ENCODE measurements around the gene TAS2R46.
"Not testable (repeated sequence)": the region's sequence is repeated elsewhere in the genome, so short reads cannot be mapped to it uniquely, and the experiment has no call there.

The TAS2R46 gene

DNA sequence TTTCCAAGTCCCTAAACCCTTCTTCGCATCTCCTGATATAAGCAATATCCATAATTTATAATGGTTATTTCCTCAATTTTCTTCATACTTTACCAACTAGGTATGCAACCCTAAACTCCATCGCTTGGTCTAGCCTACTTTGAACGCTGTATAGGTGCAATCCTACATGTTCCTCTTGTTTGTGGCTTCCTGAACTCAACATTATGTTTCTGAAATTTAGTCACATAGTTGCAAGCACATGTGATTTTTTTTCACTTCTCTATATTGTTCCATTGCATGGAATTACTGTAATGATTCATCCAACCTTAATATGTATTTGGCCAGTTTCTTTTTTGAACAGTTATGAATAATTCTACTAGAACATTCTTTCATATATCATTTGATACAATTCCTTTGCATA is 28.1 kb downstream of the TAS2R46 start:
- not testable (repeated sequence) for DNase-seq

DNA sequence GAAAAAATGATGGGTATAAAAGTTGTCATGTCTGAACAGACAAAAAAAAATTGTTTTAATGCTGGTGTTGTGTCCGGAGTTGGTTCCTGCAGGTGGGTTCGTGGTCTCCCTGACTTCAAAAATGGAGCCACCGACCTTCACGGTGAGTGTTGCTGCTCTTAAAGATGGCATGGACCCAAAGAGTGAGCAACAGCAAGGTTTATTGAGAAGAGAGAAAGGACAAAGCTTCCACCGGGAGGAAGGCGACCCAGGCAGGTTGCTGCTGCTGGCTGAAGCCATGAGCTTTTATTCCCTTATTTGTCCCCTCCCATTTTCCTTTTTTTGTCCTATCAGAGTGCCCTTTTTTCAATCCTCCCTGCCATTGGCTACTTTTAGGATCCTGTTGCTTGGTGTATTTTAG is 30.8 kb downstream of the TAS2R46 start, which contains the start of gene TAS2R31:
TSS of gene TAS2R31 (minus strand) at position 101 of the 400 bp plus-strand sequence. CDS start at position 29, 72 bp downstream.
- DNase-seq, result no peak

- DNase-seq, result no peak
Measured at GRCh38 chr12:11026118-11026517, 36.0 kb downstream of the TAS2R46 start.

DNA sequence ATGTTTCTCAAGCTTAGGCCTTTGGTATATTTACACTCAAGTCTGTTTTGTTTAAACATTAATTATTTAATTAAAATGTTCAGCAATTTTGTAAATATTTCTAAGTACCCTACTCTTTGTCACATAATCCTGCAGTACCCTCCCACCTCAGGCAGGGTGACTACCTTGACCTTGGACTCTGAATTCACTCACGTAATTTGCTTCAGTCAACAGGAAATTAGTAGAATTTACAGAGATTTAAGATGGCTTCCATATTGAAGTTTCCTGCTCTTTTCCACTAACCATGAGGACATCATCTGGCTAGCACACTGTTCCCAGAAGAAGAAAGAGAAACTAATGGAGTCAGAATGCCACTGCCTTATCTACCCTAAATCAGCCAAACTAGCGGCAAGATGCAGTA is 38.7 kb downstream of the TAS2R46 start:
- no peak for DNase-seq

DNA sequence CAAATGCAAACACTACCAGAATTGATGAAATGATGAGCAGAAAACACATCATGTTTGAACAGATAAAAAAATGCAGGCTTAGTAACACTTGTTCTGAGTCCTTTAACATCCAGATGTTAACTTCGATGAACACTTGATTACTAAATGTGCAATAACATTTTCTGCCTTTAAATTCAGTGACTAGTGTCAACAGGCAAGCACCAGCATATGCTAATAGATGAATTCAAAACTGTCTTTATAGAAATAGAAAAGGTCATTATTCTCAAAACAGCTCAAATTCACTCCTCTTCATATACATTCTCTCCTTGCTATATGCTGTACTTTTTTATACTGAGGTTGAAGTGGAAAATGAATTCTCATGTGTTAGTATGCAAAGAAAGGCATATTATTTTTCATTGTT is 39.6 kb downstream of the TAS2R46 start, which contains the start of gene TAS2R19:
TSS of gene TAS2R19 (minus strand) at position 101 of the 400 bp plus-strand sequence. CDS start at position 52, 49 bp downstream.
- no peak for DNase-seq

DNA sequence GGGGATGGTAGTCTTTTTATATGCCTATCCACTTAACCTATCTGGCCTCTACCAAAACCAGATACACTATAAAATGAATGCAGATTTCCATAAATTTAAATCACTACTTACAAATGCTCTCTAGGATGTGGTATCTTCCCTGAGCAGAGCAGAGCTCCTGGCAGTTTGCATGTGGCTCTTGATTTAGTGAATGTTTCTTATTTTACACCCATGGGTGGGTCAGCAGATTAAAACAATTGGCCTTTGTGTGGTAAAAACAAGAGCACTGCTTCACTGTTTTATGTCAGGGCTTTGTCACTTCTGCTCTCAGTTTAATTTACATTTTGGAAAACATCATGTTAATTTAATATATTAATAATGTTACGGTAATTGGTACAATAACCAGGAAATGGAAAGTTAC is 45.2 kb downstream of the TAS2R46 start:
- DNase-seq, result no peak

DNA sequence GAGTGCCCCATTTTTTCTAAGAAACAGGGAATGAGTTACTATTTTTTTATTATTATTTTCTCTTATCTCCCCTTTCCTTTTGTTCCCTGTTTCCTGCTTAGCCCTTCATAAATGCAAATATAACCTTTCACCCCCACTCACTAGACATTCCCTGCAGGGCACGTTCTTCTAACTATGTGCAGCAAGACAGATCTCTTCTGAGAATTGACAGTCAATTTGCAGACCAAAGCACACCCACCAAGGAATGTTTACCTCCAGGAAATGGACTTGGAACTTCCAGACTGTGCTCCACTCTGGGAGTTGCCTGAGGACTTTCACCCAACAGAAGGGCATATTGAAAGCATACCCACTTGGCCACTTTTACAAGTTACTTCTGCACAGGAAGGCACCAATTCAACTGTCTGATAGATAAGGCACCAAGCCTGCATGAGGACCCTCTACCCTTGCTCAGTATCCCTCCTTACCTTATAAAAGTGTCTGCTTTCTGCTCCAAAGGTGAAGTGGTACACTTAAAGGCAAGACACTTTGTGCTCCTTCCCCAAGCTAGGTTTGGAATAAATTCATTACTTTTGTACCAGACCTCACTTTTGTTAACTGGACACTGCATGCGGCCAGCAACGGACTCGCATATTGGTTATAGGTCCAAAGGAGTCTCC is 46.2 kb downstream of the TAS2R46 start:
- no peak for DNase-seq

- no peak for DNase-seq
Measured at GRCh38 chr12:11014234-11014633, 47.9 kb downstream of the TAS2R46 start.
